GM12891 (cell line): Measurements from ENCODE around the gene NUP58.

Experiments used
- PAX5 ChIP-seq: IDR thresholded peaks from 2 replicates; pipeline ENCODE4 v1.6.1; 2011; ENCODE audit warnings: low read length, moderate library complexity, mild to moderate bottlenecking; ENCODE audit not compliant: insufficient read depth, severe bottlenecking
- POLR2A ChIP-seq: IDR thresholded peaks from 2 replicates; pipeline ENCODE4 v1.6.1; 2011; ENCODE audit warnings: low read depth, low read length, control low read depth
- POLR2AphosphoS5 ChIP-seq: IDR thresholded peaks from 2 replicates; pipeline ENCODE4 v1.6.1; 2011; ENCODE audit warnings: low read depth, low read length, control low read depth
- POU2F2 ChIP-seq: IDR thresholded peaks from 2 replicates; pipeline ENCODE4 v1.6.1; 2011; ENCODE audit warnings: low read depth, mild to moderate bottlenecking, control low read depth, low read length, moderate library complexity
- SPI1 ChIP-seq: IDR thresholded peaks from 2 replicates; pipeline ENCODE4 v1.6.1; 2011; ENCODE audit warnings: low read depth, low read length, control low read depth
- TAF1 ChIP-seq: IDR thresholded peaks from 2 replicates; pipeline ENCODE4 v1.6.1; 2011; ENCODE audit warnings: low read depth, low read length, control low read depth

DNA sequence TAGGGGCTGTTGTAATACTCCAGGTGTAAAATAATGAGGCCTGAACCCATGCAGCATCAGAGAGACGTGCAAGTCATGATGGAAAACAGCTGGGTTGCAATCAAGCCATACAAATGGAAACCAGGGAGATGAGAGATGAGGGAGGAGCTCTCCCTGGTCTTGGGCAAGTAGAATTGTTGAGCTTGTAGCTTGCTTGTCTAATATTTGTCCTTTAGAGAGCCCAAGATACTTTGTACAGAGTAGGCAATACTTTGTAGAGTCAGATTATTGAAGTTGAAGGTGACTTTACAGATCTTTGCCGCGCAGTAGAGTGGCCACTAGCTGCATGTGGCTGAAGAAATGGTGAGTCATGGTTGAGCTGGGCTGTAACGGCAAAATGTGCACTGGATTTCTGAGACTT, 78.7 kb downstream of the NUP58 start:
- TF ChIP-seq POLR2A (no peak), POLR2AphosphoS5 (no peak), POU2F2 (no peak), SPI1 (no peak), TAF1 (no peak), PAX5 (no peak)
